HG02885 (cell line): Measurements from ENCODE around the gene SPHK2.
"Not testable (repeated sequence)": the region's sequence is repeated elsewhere in the genome, so short reads cannot be mapped to it uniquely, and the experiment has no call there.

Experiments used
- ATAC-seq: cut with Tn5 transposase; IDR thresholded peaks from one replicate; pipeline ENCODE4 v1.9.1; 2021; ENCODE audit warnings: mild to moderate bottlenecking; ENCODE audit not compliant: unreplicated experiment, poor library complexity

Gene SPHK2

GRCh38 chr19:48619692-48620585 lies 633 bp downstream of the SPHK2 start:
- no peak for ATAC-seq

DNA sequence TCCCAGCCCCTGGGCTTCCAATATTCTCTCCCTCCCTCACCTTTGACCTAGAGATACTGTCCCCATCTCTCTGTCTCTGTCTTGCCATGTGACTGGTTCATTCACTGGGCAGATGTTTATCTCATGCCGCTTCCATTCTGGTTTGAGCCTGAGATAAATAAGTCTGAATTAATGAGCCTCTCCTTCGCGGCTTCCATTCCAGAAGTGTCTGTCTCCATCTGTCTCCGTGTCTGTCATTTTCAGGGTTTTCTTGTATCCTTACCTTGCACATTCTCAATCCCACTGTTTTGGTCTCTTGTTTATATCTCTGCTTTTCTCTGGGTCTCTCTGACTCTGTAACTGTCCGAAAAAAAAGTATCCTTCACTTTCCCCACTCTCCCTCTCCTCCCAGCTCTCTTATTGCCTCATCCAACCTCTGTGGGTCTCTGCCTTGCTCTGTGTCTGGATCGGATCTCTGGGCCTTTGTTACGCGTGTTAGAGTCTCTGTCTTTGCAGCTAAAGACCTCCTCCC lies 4.3 kb downstream of the SPHK2 start:
- ATAC-seq: no peak

DNA sequence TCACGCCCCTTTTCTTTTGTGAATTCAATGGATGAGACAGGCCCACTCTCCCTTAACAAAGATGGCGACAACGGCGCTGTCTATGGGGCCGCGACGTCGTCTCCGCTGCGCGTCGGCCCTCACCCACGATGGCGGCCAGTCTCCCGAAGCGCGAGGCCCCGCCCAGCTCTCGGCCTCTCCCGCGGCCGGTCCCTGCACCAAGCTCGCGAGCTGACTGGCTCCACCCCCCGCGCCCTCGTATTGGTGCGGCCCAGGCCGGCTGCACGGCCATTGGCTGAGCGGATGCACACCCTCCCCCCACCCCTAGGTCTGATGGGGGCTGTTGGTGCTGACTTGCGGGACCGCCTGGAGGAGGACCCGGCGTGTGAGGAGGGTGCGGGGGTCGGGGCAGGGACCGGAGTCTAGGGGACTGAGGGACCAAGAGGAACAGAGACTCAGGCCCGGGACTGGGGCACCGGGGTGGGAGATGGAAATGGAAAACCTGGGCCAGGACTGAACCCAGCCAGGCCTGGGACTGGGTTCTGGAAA lies 4.8 kb downstream of the SPHK2 start:
- ATAC-seq: peak; percentile 67

DNA sequence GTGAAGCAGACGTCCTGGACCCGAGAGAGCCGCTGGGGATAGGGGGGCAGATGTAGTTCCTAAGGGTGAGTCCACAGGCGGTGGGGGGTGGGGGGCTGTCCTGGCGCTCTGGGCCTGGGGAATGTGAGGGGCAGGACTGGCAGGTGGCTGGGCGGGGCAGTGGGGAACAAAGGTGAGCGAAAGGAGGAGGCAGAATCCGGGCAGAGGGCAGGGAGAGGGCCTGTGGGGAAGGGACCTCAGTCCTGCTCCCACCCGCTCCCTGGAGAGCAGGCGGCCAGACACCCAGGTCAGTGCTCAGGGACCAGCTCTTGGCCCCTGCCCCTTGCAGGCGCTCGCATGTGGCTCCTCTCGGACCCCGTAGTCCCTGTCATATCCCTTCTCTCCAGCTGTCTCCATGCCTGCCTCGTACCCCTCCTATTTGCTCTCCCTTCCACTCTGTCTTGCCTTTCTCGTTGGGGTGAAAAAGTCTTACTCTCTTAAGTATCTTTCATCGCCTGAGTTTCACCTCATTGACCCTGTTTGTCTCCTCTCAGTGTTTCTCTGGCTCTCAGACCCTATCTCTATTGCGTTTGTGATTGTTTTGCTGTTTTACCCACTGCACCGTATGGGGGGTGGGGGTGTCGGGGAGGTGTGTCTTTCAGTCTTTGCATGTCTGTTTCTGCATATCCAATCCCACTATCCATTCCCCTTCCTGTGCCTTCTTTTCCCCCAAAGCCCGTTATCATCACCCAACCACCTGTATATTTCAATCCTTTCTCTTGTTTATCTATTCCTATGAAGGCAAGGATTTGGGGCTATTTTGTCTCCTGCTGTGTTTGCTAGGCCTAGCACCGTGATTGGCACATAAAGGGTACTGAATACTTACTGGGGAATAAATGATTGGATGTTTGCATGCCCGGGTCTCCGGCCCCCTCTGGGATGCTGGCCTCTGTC lies 5.8 kb downstream of the SPHK2 start:
- no peak for ATAC-seq

- ATAC-seq: no peak
Measured at GRCh38 chr19:48625891-48626327, 6.6 kb downstream of the SPHK2 start.

DNA sequence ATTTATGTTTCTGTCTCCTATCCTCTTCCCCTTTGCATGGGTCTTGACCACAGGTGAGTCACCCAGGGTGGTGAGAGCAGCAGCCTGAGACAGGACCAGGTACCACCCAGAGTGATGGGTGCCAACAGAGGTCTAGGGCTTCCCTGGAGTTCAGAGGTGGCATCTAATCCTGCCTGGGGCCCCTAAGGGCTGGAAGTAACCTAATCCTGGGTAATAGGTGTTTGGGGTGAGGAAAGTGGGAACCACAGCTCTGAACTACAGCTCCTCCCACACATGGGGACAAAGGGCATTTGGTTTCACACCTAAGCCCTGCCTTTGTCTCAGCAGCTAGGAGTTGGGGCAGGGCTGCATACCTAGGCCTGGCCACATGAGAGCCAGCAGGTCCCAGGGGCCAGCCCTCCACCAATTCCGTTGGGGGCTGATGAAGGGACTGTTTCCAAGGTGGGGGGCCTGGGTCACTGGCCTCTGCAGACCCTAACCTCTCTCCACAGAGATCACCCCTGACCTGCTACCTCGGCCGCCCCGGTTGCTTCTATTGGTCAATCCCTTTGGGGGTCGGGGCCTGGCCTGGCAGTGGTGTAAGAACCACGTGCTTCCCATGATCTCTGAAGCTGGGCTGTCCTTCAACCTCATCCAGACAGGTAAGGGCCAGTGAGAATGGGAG lies 8.0 kb downstream of the SPHK2 start:
- ATAC-seq: no peak

DNA sequence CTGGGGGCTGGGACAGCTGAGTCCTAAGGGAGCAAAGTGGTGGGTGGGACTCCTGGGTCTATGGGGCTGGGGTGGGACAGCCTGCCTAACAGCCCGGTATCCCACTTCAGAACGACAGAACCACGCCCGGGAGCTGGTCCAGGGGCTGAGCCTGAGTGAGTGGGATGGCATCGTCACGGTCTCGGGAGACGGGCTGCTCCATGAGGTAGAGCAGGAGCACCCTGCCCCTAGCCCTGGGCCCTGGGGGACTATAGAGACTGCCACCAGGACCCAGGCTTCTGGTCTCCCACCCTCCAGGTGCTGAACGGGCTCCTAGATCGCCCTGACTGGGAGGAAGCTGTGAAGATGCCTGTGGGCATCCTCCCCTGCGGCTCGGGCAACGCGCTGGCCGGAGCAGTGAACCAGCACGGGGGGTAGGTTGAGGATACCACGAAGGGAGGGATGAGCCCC lies 8.6 kb downstream of the SPHK2 start:
- no peak for ATAC-seq

DNA sequence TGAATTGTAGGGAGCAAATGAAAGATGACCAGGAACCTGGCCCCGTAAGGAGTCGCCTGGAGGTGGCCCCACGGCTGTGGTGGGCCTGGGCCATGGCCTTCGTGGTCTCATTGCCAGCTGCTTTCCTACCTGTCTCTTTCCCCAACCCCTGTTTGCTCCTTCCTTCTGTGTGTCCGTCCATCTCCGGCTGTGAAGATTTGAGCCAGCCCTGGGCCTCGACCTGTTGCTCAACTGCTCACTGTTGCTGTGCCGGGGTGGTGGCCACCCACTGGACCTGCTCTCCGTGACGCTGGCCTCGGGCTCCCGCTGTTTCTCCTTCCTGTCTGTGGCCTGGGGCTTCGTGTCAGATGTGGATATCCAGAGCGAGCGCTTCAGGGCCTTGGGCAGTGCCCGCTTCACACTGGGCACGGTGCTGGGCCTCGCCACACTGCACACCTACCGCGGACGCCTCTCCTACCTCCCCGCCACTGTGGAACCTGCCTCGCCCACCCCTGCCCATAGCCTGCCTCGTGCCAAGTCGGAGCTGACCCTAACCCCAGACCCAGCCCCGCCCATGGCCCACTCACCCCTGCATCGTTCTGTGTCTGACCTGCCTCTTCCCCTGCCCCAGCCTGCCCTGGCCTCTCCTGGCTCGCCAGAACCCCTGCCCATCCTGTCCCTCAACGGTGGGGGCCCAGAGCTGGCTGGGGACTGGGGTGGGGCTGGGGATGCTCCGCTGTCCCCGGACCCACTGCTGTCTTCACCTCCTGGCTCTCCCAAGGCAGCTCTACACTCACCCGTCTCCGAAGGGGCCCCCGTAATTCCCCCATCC lies 9.4 kb downstream of the SPHK2 start:
- no peak for ATAC-seq

GRCh38 chr19:48629297-48629598 lies 9.9 kb downstream of the SPHK2 start:
- ATAC-seq: no peak

DNA sequence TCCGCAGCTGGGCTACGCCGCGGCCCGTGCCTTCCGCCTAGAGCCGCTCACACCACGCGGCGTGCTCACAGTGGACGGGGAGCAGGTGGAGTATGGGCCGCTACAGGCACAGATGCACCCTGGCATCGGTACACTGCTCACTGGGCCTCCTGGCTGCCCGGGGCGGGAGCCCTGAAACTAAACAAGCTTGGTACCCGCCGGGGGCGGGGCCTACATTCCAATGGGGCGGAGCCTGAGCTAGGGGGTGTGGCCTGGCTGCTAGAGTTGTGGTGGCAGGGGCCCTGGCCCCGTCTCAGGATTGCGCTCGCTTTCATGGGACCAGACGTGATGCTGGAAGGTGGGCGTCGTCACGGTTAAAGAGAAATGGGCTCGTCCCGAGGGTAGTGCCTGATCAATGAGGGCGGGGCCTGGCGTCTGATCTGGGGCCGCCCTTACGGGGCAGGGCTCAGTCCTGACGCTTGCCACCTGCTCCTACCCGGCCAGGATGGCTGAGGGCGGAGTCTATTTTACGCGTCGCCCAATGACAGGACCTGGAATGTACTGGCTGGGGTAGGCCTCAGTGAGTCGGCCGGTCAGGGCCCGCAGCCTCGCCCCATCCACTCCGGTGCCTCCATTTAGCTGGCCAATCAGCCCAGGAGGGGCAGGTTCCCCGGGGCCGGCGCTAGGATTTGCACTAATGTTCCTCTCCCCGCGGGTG lies 10.4 kb downstream of the SPHK2 start:
- no peak for ATAC-seq

DNA sequence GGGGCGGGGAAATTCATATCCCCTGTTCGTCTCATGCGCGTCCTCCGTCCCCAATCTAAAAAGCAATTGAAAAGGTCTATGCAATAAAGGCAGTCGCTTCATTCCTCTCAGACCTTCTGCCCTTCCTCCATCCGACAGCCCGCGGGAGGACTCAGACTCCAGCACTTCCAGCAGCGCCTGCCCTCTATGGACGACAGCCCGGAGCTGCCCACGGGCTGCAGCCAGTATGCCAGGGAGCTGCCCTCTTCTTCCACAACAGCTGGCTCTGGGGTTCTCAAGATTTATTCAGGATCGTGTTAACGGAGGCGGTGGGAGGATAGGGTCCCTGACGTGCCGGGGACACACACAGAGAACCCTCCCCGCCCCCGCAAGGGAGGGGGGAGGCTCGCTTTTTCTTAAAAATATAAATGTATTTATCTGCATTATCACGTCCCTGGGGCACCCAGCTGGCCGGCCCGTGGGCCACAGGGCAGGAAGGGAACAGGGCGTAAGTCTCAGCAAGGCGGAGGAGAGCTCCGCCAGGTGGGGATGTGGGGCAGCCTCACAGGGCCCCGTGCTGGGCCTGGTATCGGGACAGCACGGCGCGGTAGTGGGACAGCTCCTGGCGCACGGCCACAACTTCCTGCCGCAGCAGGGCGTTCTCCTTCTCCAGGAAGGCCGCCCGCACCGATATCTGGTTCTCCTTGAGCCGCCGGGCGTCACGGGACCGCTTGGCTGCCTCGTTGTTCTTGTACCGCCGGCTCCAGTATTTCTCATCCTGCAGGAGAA lies 11.2 kb downstream of the SPHK2 start:
- no peak for ATAC-seq

GRCh38 chr19:48631225-48631624 lies 11.9 kb downstream of the SPHK2 start:
- ATAC-seq: no peak

DNA sequence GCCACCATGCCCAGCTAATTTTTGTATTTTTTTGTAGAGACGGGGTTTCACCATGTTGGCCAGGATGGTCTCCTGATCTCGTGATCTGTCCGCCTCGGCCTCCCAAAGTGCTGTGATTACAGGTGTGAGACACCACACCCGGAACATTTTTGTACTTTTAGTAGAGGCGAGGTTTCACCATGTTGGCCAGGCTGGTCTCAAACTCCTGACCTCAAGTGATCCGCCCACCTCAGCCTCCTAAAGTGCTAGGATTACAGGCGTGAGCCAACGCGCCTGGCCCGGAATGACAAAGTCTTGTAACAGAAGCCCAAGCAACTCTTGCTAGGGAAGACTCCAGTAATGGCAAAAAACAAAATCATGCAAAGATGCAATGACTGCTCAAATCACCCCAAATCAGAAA lies 13.0 kb downstream of the SPHK2 start:
- ATAC-seq: not testable (repeated sequence)

DNA sequence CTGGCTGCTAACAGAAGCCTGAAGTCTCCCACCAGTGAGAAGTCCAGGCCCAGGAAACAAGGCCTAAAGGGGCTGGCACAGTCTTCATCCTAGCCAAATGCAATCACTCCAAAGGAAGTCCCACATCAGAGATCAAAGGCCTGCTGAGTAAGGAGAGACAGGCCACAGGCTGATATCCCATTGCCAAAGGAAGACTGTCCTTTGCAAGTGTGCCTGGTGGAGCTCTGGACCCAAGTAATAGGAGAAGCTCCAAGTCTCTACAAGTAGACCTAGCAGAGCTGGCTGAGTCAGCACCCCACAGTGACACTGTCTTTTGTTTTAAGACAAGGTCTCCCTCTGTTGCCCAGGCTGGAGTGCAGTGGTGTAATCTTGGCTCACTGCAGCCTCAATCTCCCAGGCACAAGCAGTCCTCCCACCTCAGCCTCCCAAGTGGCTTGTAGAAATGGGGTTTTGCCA lies 13.4 kb downstream of the SPHK2 start:
- no peak for ATAC-seq

DNA sequence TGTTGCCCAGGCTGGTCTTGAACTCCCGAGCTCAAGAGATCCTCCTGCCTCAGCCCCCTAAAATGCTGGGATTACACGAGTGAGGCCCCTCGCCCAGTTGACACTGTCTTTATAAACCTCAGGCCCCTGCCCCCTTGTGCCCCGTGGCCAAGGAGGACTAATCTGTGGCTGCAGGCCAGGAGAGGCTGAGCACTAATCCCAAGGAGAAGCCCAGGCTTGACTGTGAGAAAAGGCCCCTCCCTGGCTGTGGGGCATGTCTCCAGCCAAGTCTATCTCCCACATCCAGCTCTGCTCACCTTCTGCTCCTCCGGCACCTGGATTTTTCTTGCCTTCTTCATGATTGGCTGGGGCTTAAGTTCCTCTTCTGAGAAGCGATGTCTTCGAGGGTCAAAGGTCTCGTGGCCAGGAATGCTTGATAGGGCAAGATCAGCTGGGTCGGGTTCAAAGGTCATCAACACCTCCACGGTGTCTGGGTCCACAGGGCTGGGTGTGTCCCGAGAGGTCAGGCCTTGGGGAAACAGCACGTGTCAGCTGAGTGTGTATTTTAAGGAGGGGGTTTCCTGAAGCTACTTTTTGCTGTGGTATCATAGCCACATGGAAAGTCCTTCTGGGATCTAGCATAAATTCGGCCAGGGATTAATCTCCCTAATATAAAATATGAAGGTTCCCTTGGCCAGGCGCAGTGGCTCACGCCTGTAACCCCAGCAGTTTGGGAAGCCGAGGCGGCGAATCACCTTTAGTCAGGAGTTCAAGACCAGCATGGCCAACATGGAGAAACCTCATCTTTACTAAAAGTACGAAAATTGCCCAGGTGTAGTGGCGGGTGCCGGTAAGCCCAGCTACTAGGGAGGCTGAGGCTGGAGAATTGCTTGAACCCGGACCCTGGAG lies 14.1 kb downstream of the SPHK2 start:
- no peak for ATAC-seq

GRCh38 chr19:48634036-48634342 lies 14.7 kb downstream of the SPHK2 start:
- ATAC-seq: no peak
